ENCODE data around the gene EDAR. TPM values are rescaled to one million over a fixed set of nuclear protein-coding genes. Genes with fewer than 3 reads are reported as not detected.
A peak's percentile ranks its signal among the peaks of the same experiment; 100 is the strongest.

Gene EDAR
- total and polyA plus RNA-seq, 7 donors: 0.01 TPM; not detected in 6

DNA sequence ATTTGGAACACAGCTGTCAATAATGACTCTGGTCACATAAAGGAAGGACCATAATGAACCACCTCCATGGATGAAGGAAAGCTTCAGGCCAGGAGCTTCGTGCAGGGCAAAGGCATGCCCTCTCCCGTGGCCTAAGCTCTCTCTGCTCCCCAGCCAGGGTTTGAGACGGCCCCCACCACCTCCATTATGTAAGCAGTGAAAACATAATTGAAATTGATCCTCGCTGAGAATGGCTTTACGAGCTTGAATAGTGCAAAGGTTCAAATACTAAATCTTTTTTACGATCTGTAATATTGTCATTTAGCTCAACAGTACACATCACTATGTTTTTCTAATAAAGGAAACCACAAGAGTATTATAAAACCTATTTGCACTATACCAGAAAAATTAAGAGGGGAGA is 5.2 kb upstream of the EDAR start:
- no peaks in the 10 kb centered on the region for H3K36me3 ChIP-seq (ENCODE audit: insufficient read depth in 1 of 2, low read depth in 1 of 2)
- 70 to 76% (median 71%) methylated on average over 6 of the region's 6 CpGs for WGBS, 3 donors
- no peaks in the 10 kb centered on the region for H3K4me1 ChIP-seq
- no peak overlapping the region for H3K27ac ChIP-seq
- DNase-seq (no peak), ATAC-seq (no peak)
- no peaks in the 10 kb centered on the region for H3K9me3 ChIP-seq
- no peaks in the 10 kb centered on the region for H3K27me3 ChIP-seq (ENCODE audit: insufficient read depth in 3 of 3, low read length in 2 of 3)
- intact Hi-C loops (cut with DNase I): no loop called here
- no peak overlapping the region for H3K4me3 ChIP-seq
- TF ChIP-seq, protein P1, sequence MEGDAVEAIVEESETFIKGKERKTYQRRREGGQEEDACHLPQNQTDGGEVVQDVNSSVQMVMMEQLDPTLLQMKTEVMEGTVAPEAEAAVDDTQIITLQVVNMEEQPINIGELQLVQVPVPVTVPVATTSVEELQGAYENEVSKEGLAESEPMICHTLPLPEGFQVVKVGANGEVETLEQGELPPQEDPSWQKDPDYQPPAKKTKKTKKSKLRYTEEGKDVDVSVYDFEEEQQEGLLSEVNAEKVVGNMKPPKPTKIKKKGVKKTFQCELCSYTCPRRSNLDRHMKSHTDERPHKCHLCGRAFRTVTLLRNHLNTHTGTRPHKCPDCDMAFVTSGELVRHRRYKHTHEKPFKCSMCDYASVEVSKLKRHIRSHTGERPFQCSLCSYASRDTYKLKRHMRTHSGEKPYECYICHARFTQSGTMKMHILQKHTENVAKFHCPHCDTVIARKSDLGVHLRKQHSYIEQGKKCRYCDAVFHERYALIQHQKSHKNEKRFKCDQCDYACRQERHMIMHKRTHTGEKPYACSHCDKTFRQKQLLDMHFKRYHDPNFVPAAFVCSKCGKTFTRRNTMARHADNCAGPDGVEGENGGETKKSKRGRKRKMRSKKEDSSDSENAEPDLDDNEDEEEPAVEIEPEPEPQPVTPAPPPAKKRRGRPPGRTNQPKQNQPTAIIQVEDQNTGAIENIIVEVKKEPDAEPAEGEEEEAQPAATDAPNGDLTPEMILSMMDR (IDR thresholded peaks at IDR 0.05): no peak

DNA sequence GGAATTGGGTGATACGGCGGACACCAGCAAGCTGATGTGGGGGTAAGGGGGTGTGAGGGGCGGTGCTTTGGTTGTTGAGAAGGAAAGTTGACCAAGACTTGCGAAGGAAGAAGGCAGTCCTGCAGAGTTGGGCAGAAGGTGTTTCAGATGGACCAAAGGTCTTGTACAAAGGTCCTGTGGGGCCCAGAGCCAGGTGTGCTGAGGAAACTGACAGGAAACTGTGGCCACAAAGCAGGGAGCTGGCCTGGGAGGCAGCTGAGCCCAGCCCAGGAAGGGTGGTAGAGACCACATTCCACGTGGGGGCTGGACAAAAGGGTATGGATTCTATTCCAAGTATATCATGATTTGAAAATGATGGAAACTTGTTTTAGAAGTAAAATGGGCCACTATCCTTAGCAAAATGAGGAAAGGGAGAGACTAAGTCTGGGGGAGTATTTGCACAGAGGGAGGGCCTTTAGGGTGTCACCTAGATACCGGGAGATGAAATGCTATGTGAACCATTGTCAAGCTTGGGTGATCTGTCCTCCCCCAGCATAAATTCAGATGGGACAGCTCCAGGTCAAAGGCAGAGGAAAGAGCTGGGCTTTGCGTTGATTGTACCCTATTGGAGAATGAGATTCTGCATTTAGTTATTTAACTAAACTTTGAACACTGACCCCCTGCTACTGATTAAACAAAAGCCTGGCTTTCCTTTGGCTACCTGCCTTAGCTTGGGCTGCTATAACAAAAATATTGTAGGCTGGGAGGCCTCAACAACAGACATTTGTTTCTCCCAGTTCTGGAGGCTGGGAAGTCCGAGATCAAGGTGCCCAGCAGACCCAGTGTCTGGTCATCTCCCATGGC is 4.3 kb upstream of the EDAR start:
- H3K4me3 ChIP-seq: no peak overlapping the region
- intact Hi-C loops (cut with DNase I): no loop called here
- ATAC-seq (no peak), DNase-seq (no peak)
- H3K36me3 ChIP-seq (ENCODE audit: insufficient read depth in 1 of 2, low read depth in 1 of 2): no peaks in the 10 kb centered on the region
- no peaks in the 10 kb centered on the region for H3K9me3 ChIP-seq
- H3K27me3 ChIP-seq (ENCODE audit: insufficient read depth in 3 of 3, low read length in 2 of 3): no peaks in the 10 kb centered on the region
- H3K4me1 ChIP-seq: no peaks in the 10 kb centered on the region
- TF ChIP-seq, protein P1 (IDR thresholded peaks at IDR 0.05): no peak
- H3K27ac ChIP-seq: no peak overlapping the region
- 81 to 89% (median 87%) methylated on average over 8 of the region's 8 CpGs for WGBS, 3 donors

DNA sequence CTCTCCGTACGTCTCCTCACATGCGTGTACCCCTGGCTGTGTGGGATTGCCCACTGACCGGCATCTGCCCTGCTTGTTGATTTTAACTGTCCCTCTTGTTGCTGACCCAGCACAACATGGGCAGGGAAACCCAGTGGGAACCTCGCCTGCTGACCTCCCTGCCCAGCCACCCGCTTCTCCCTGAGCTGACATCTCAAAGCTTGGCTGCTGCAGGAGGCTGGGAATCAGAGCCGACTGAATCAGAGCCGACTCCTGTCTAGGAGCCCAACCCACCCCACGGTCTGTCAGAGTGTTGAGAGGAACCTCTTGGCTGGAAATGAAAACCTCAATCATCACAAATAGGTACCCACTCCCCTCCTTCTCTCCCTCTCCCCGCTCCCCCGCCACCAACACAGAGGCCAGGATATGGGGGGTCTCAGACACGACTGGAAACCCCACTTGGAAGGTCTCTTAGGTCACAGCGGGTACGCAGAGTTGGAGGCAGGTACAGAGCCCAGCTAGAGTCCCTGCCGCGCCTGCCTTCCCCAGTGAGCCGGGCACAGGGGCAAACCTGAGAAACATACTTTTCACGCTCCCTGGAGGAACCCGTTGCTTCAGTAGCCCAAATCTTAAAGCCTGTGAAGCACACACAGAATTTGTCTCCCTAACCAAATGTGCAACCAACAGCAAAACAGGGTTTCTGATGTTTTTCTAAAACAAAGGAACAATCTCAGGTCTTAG is 784 bp downstream of the EDAR start:
- no peak overlapping the region for H3K27ac ChIP-seq
- WGBS, 3 donors: 59 to 71% (median 65%) methylated on average over 19 of the region's 19 CpGs
- H3K27me3 ChIP-seq (ENCODE audit: insufficient read depth in 3 of 3, low read length in 2 of 3): peaks cover 0 to 16% (median 3%) of the 10 kb centered on the region in 3 donors
- H3K4me3 ChIP-seq: no peak overlapping the region
- TF ChIP-seq, protein P1 (IDR thresholded peaks at IDR 0.05): no peak
- intact Hi-C loops (cut with DNase I): no loop called here
- H3K9me3 ChIP-seq: no peaks in the 10 kb centered on the region
- no peaks in the 10 kb centered on the region for H3K36me3 ChIP-seq (ENCODE audit: insufficient read depth in 1 of 2, low read depth in 1 of 2)
- DNase-seq (no peak), ATAC-seq (peak in 1 of 4 donors; percentile 21)
- H3K4me1 ChIP-seq: no peaks in the 10 kb centered on the region

DNA sequence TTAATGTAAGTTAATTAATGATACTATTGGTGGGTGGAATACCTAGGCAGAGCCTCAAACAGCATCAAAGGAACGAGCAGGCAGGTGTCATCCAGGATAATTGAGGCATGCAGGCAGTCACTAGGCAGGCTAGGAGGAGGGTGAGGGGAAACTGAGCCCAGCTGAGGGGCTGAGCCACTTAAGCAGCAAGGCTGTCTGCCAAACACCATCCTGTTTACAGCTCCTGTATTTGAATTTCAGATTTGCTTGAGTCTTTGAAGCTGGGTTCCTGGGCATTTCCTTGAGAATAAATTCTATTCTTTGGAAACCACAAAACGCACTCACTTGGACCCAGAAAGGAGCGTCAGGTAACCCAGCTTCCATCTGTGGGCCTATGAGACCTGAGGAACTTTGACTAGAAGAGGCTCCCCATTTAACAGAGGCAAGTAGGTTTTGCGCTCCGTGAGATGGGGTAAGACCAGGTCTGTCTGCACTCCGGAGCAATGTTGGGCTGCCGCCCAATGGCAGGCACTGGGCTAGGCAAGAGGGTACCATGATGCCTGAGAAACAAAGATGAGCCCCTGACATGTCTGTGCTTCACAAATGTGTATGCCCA is 2.0 kb downstream of the EDAR start:
- WGBS, 3 donors: 83 to 90% (median 85%) methylated on average over 7 of the region's 7 CpGs
- intact Hi-C loops (cut with DNase I): no loop called here
- Histone ChIP-seq H3K27ac (no peak overlapping the region), H3K27me3 (ENCODE audit: insufficient read depth in 3 of 3, low read length in 2 of 3) (peaks cover 0 to 17% (median 3%) of the 10 kb centered on the region in 3 donors), H3K4me1 (no peaks in the 10 kb centered on the region), H3K4me3 (no peak overlapping the region), H3K9me3 (no peaks in the 10 kb centered on the region), H3K36me3 (ENCODE audit: insufficient read depth in 1 of 2, low read depth in 1 of 2) (no peaks in the 10 kb centered on the region)
- TF ChIP-seq, protein P1 (IDR thresholded peaks at IDR 0.05): no peak
- ATAC-seq (no peak), DNase-seq (no peak)
